Tibial nerve (tissue), 4 donors: ENCODE results near the gene NRBF2. TPM values are rescaled to one million over a fixed set of nuclear protein-coding genes. Genes with fewer than 3 reads are reported as not detected.

ENCODE experiments used
- DNase-seq, 2 donors: peaks; one replicate each; pipeline ENCODE4 v3.0.0-alpha.2; 2019; ENCODE audit warnings: low spot score in 2 of 2
- H3K27ac ChIP-seq, 4 donors: fragments of 200-600 bp; sonication (generic) in 3 of 4; one replicate each; pipeline ENCODE4 v1.5.1; 2017 to 2019; ENCODE audit warnings: mild to moderate bottlenecking in 1 of 4
- H3K27me3 ChIP-seq, 2 donors: fragments of 200-600 bp; sonication (generic) in 1 of 2; one replicate each; pipeline versions ENCODE4 v1.5.1 to v1.6.0; 2017 to 2019
- H3K36me3 ChIP-seq, 3 donors: fragments of 200-600 bp; sonication (generic); one replicate each; pipeline ENCODE4 v1.5.1; 2018 to 2019
- H3K4me1 ChIP-seq, 4 donors: fragments of 200-600 bp; sonication (generic) in 3 of 4; one replicate each; pipeline ENCODE4 v1.5.1; 2017 to 2019
- H3K4me3 ChIP-seq, 4 donors: fragments of 200-600 bp; sonication (generic) in 3 of 4; one replicate each; pipeline ENCODE4 v1.5.1; 2017 to 2019; ENCODE audit warnings: mild to moderate bottlenecking in 1 of 4, moderate library complexity in 1 of 4
- H3K9me3 ChIP-seq, 4 donors: fragments of 200-600 bp; sonication (generic) in 3 of 4; one replicate each; pipeline ENCODE4 v1.5.1; 2017 to 2019
- EP300 ChIP-seq, 2 donors: sonication (generic); formaldehyde crosslinking; IDR thresholded peaks; one replicate each; pipeline ENCODE4 v1.6.1; 2017; ENCODE audit warnings: antibody characterized with exemption in 2 of 2, mild to moderate bottlenecking in 1 of 2
- POLR2A ChIP-seq, 2 donors: fragments of 450-650 bp; IDR thresholded peaks; one replicate each; pipeline ENCODE4 v1.6.1; 2017; ENCODE audit warnings: antibody characterized with exemption in 2 of 2, mild to moderate bottlenecking in 2 of 2, moderate library complexity in 2 of 2
- WGBS, 2 donors: methylation state at CpG; one replicate each; pipeline ENCODE4 v1.1.5; 2018; 5-methylcytosine and 5-hydroxymethylcytosine counted together
- total RNA-seq, 4 donors: library from RNA; depleted of rRNA; stranded (reverse); fragments of >200 nt; gene quantifications; one replicate each; pipeline ENCODE4 v1.1.0, GENCODE V29; 2016
- TF ChIP-seq, protein P1 (sequence below), 5 experiments: fragments of 200-600 bp in 3 of 5; fragments of 450-650 bp in 2 of 5; sonication (generic) in 3 of 5; IDR thresholded peaks; one replicate each; pipeline ENCODE4 v1.5.1; 2016 to 2019; ENCODE audit warnings: antibody characterized with exemption in 5 of 5, mild to moderate bottlenecking in 3 of 5, moderate library complexity in 2 of 5

NRBF2 gene
- total RNA-seq, 4 donors from 2014 or later: 9.6 to 12.7 (median 12.4) TPM

DNA sequence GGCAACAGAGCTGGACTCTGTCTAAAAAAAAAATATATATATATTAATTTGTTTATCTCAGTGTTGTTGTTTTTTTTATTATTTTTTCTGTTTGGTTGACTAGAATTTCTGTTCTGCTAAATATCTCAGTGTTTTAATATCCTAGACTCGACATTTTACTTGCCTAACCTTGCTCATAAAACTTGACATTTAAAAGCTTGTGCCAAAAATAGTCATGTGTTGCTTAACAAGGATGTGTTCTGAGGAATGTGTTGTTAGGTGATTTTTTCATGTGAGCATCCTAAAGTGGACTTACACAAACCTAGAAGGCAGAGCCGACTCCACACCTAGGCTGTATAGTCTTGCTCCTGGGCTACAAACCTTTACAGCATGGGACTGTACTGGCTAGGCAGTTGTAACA lies 23.1 kb downstream of the NRBF2 start:
- Histone ChIP-seq H3K27ac (no peak overlapping the region), H3K4me3 (no peak overlapping the region), H3K4me1 (peaks cover 0 to 17% (median 0%) of the 10 kb centered on the region in 4 donors), H3K36me3 (peaks cover 0 to 38% (median 0%) of the 10 kb centered on the region in 3 donors), H3K27me3 (no peaks in the 10 kb centered on the region), H3K9me3 (no peaks in the 10 kb centered on the region)
- DNase-seq: no peak
- 56 to 67% methylated on average over 2 of the region's 2 CpGs for WGBS, 2 donors
- no peak for TF ChIP-seq EP300 (IDR thresholded peaks at IDR 0.05)
- TF ChIP-seq, protein P1, sequence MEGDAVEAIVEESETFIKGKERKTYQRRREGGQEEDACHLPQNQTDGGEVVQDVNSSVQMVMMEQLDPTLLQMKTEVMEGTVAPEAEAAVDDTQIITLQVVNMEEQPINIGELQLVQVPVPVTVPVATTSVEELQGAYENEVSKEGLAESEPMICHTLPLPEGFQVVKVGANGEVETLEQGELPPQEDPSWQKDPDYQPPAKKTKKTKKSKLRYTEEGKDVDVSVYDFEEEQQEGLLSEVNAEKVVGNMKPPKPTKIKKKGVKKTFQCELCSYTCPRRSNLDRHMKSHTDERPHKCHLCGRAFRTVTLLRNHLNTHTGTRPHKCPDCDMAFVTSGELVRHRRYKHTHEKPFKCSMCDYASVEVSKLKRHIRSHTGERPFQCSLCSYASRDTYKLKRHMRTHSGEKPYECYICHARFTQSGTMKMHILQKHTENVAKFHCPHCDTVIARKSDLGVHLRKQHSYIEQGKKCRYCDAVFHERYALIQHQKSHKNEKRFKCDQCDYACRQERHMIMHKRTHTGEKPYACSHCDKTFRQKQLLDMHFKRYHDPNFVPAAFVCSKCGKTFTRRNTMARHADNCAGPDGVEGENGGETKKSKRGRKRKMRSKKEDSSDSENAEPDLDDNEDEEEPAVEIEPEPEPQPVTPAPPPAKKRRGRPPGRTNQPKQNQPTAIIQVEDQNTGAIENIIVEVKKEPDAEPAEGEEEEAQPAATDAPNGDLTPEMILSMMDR (IDR thresholded peaks at IDR 0.05): no peak
- no peak for TF ChIP-seq POLR2A (IDR thresholded peaks at IDR 0.05)

DNA sequence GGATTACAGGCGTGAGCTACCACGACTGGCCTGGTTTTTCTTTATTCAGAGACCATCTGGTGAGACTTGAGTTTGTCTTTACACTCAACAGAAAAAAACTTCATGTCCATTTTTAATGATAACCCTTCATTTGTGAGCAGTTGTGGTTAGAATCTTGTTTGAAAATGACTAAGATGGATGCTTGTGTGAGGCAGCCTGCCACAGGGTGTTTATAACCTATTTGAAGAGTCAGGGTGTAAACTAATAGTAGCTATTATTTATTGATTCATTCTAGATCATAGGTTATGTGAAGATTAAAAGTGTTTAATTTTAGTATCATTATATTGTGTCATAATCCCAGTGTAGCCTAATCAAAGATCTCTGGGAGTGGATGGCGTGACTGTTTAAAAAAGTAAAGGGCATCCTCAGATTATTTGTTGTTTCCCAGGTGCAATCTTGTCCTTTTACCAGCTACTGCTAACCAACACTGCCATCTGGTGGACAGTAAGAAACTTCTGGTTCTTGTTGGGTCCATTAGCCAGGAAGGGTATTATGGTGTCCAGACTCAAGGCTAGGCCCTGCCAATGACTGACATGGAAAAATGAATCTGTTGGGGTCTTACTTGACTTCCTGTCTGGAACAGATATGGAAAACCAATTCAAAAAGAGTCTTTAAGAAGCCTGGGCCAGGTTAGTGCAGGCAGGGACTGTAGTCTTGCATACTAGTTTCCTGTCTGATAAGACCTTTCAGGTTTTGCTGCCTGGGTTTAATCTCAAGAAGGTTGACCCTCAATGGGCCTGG lies 24.9 kb downstream of the NRBF2 start:
- DNase-seq: no peak
- 62 to 66% methylated on average over 3 of the region's 3 CpGs for WGBS, 2 donors
- no peak overlapping the region for H3K4me3 ChIP-seq
- no peak overlapping the region for H3K27ac ChIP-seq
- H3K36me3 ChIP-seq: peaks cover 0 to 25% (median 0%) of the 10 kb centered on the region in 3 donors
- H3K27me3 ChIP-seq: no peaks in the 10 kb centered on the region
- TF ChIP-seq EP300 (IDR thresholded peaks at IDR 0.05): peak in 1 of 2 donors; percentile 18
- no peak for TF ChIP-seq POLR2A (IDR thresholded peaks at IDR 0.05)
- TF ChIP-seq, protein P1 (IDR thresholded peaks at IDR 0.05): peak; percentile 68 to 84 (median 72)
- peaks cover 0 to 17% (median 0%) of the 10 kb centered on the region in 4 donors for H3K4me1 ChIP-seq
- H3K9me3 ChIP-seq: no peaks in the 10 kb centered on the region

DNA sequence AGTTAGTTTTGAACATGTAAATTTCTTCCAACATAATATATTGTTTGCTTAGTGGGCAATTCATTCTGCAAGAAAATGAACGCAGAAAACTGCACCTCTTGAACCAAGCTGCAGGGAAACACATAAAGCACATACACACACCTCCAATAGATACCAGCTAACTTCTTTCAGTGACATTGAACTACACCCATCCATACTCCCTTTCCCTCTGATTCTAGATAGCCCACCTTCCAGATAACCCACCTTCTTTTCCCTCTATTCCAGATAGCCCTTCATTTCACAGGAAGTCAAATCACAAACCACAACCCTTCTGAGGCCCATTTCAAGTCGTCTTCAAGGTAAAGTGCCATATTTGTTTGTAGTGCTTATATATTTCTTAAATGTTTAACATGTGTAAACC lies 28.5 kb downstream of the NRBF2 start:
- H3K9me3 ChIP-seq: no peaks in the 10 kb centered on the region
- 48 to 54% methylated on average over 2 of the region's 2 CpGs for WGBS, 2 donors
- H3K27me3 ChIP-seq: no peaks in the 10 kb centered on the region
- H3K27ac ChIP-seq: no peak overlapping the region
- no peak overlapping the region for H3K4me3 ChIP-seq
- peaks cover 0 to 23% (median 0%) of the 10 kb centered on the region in 3 donors for H3K36me3 ChIP-seq
- H3K4me1 ChIP-seq: peaks cover 0 to 5% (median 0%) of the 10 kb centered on the region in 4 donors
- DNase-seq: no peak
- TF ChIP-seq, protein P1 (IDR thresholded peaks at IDR 0.05): no peak
- TF ChIP-seq EP300 (IDR thresholded peaks at IDR 0.05) (no peak), POLR2A (IDR thresholded peaks at IDR 0.05) (no peak)

DNA sequence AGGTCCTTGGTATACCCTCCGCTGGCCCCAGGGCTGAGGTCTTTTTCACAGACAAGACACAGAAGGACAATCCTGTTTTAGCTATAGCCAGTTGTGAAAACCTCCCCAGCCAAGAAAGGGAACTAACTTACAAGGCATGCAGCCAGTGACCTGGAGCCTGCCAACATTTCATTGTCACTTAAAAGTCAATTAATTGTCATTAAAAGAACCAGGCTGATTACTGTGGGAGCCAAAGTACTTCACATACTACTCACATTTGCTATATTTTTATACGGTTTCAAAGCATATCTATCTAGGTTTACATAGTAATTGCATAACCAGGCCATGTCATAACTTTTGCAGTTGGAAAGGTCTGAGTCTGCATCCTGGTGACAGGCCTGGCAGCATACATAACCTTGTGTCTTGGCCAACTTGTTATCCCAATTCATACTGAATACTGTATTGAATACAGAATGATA lies 31.1 kb downstream of the NRBF2 start:
- TF ChIP-seq POLR2A (IDR thresholded peaks at IDR 0.05) (no peak), EP300 (IDR thresholded peaks at IDR 0.05) (no peak)
- TF ChIP-seq, protein P1 (IDR thresholded peaks at IDR 0.05): no peak
- 81 to 86% methylated on average over 2 of the region's 2 CpGs for WGBS, 2 donors
- peak overlapping the region in 1 of 4 donors; percentile 6 for H3K27ac ChIP-seq
- peaks cover 0 to 10% (median 0%) of the 10 kb centered on the region in 4 donors for H3K4me1 ChIP-seq
- H3K27me3 ChIP-seq: no peaks in the 10 kb centered on the region
- H3K9me3 ChIP-seq: no peaks in the 10 kb centered on the region
- no peak overlapping the region for H3K4me3 ChIP-seq
- no peak for DNase-seq
- H3K36me3 ChIP-seq: peaks cover 0 to 28% (median 0%) of the 10 kb centered on the region in 3 donors

DNA sequence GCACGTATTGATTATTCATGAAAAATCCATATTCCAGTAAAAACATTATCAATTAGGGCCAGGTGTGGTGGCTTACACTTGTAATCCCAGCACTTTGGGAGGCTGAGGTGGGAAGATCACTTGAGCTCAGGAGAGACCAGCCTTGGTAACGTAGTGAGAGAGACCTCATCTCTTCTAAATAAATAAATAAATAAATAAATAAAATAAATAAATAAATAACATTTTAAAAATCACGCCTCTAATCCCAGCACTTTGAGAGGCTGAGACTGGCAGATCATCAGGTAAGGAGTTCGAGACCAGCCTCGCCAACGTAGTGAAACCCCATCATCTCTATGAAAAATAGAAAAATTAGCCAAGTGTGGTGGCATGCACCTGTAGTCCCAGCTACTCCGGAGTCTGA lies 32.1 kb downstream of the NRBF2 start:
- 94 to 96% methylated on average over 7 of the region's 7 CpGs for WGBS, 2 donors
- DNase-seq: no peak
- TF ChIP-seq, protein P1 (IDR thresholded peaks at IDR 0.05): no peak
- TF ChIP-seq EP300 (IDR thresholded peaks at IDR 0.05) (no peak), POLR2A (IDR thresholded peaks at IDR 0.05) (no peak)
- peaks cover 0 to 12% (median 0%) of the 10 kb centered on the region in 4 donors for H3K4me1 ChIP-seq
- H3K27ac ChIP-seq: no peak overlapping the region
- no peaks in the 10 kb centered on the region for H3K9me3 ChIP-seq
- no peak overlapping the region for H3K4me3 ChIP-seq
- H3K27me3 ChIP-seq: no peaks in the 10 kb centered on the region
- H3K36me3 ChIP-seq: peaks cover 0 to 35% (median 0%) of the 10 kb centered on the region in 3 donors
